ENCODE measurements around the gene CENPA. TPM values are rescaled to one million over a fixed set of nuclear protein-coding genes. Genes with fewer than 3 reads are reported as not detected.

The CENPA gene
- total and polyA plus RNA-seq, 12 donors, result 0.20 to 4.5 (median 0.83) TPM; not detected in 4

DNA sequence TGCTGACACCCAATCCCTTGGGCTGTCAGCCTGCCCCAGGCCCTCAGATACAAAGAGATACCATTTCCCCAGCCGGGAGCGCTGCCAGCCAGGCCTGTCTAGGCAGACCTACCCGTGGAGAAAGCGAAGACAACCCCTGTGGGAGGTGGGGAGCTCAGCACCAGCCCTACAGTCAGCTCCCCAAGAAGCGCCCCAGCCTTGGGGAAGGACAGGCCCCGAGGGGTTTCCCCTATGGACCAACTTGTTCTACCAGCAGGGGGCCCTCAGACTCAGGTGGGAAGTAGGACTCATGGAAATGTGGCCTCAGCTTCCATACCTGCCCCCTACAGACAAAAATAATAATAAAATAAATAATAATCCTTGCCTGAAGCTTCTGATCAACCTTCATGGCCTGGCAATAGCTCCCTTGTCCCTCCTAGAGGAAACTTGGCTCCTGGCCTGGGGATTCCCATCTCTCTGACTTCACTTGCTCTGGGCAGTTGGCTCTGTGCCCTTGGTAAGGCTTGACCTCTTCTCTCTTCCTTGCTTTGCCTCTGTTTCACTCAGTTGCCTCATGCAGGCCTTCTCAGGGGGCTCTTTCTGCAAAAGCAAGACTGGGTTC is 14.8 kb upstream of the CENPA start:
- peak; percentile 89 to 98 (median 96) for DNase-seq
- Histone ChIP-seq H3K27ac (peak overlapping the region; percentile 10 to 84 (median 73)), H3K4me3 (no peak overlapping the region), H3K4me1 (replicated peaks in 1 of 2) (peaks cover 37 to 71% of the 10 kb centered on the region in 2 donors), H3K27me3 (no peaks in the 10 kb centered on the region), H3K36me3 (replicated peaks in 1 of 2) (peaks cover 0 to 25% of the 10 kb centered on the region in 2 donors), H3K9me3 (replicated peaks in 1 of 3) (no peaks in the 10 kb centered on the region)
- TF ChIP-seq, protein P1, sequence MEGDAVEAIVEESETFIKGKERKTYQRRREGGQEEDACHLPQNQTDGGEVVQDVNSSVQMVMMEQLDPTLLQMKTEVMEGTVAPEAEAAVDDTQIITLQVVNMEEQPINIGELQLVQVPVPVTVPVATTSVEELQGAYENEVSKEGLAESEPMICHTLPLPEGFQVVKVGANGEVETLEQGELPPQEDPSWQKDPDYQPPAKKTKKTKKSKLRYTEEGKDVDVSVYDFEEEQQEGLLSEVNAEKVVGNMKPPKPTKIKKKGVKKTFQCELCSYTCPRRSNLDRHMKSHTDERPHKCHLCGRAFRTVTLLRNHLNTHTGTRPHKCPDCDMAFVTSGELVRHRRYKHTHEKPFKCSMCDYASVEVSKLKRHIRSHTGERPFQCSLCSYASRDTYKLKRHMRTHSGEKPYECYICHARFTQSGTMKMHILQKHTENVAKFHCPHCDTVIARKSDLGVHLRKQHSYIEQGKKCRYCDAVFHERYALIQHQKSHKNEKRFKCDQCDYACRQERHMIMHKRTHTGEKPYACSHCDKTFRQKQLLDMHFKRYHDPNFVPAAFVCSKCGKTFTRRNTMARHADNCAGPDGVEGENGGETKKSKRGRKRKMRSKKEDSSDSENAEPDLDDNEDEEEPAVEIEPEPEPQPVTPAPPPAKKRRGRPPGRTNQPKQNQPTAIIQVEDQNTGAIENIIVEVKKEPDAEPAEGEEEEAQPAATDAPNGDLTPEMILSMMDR (IDR thresholded peaks at IDR 0.05), result peak in 4 of 6 experiments; percentile 10 to 33 (median 20)
- TF ChIP-seq POLR2A (IDR thresholded peaks at IDR 0.05), result no peak
- 71 to 80% (median 76%) methylated on average over 3 to 6 of the region's 6 CpGs for WGBS, 4 donors
- intact Hi-C loops (cut with DNase I), result no loop called here

DNA sequence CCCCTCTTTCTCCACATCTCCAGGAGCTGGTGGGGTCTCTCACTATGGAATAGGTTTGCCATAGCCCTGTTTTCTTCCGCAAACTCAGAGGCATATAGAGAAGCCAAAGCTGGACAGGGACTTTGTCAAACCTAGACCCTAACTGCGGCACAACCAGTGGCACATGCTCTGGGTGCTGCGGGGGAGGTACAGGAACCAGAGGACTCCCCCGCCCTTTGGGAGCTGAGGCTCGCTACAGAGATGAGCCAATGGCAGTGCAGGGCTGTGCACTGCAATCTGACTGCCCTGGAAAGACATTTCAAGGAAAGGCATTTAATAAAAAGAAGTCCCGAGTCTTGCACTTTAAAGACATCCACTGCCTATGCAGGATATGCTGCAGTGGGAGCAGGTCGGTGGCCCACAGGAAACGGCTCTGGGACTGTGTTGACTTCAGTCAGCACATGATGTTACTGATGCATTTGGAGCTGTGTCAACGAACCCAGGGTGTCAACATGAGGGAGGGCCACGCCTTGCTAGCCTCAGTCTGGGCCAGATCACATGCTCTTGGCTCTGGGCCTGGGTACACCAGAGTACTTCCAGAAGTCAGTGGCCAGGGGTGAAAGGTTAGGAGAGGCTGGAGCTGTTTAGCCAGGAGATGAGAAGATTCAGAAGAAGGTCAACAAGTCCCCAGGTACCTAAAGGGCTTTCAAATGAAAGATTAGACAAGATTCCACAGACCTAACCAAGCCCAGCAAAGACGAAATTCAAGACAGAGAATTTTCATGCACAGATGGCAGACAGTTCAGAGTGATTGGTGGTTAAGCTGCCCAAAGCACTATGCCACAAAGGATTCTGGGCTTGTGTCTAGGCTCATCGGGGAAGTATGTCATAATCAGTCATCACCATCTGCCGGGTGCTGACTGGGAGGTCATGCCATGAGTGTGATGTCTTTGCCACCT is 13.5 kb upstream of the CENPA start:
- Histone ChIP-seq H3K4me3 (no peak overlapping the region), H3K36me3 (replicated peaks in 1 of 2) (peaks cover 0 to 37% of the 10 kb centered on the region in 2 donors), H3K27me3 (no peaks in the 10 kb centered on the region), H3K27ac (peak overlapping the region; percentile 52 to 84 (median 73)), H3K4me1 (replicated peaks in 1 of 2) (peaks cover 37 to 60% of the 10 kb centered on the region in 2 donors), H3K9me3 (replicated peaks in 1 of 3) (no peaks in the 10 kb centered on the region)
- 26 to 44% (median 39%) methylated on average over 11 to 13 of the region's 13 CpGs for WGBS, 4 donors
- TF ChIP-seq POLR2A (IDR thresholded peaks at IDR 0.05), result peak in 1 of 2 donors; percentile 62
- TF ChIP-seq, protein P1 (IDR thresholded peaks at IDR 0.05), result no peak
- intact Hi-C loops (cut with DNase I), result no loop called here
- peak; percentile 83 to 98 (median 95) for DNase-seq

DNA sequence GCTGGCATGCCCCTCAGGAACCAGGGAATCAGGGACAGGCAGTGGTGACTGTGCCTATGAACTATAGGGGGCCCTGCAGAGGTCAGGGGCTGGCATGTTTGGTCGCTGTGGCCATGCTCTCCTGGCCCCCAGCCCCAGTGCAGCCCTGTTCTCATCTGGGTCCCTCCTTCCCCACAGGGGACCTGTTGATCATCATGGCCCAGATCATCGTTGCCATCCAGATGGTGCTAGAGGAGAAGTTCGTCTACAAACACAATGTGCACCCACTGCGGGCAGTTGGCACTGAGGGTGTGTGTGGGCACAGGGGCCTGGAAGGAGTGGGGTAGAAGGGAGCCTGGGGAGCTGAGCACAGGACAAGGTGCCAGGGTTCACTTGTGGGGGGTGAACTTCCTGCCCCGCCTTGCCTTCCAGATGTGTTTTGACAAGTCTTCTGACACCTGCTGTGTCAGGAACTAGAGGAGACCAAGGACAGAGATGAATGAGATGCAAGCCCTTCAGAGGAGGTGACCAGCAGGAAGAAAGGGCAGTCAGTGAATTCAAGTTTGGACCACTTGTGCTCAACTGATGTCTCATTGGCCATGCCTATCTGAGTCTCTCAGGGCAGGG is 9.6 kb upstream of the CENPA start:
- 94 to 100% (median 95%) methylated on average over 2 to 5 of the region's 5 CpGs for WGBS, 4 donors
- peaks cover 17 to 23% of the 10 kb centered on the region in 2 donors for H3K4me1 ChIP-seq (replicated peaks in 1 of 2)
- no peak overlapping the region for H3K27ac ChIP-seq
- no peak overlapping the region for H3K4me3 ChIP-seq
- peak in 1 of 7 donors; percentile 10 for DNase-seq
- peaks cover 0 to 71% of the 10 kb centered on the region in 2 donors for H3K36me3 ChIP-seq (replicated peaks in 1 of 2)
- H3K9me3 ChIP-seq (replicated peaks in 1 of 3), result no peaks in the 10 kb centered on the region
- TF ChIP-seq, protein P1 (IDR thresholded peaks at IDR 0.05), result no peak
- no peak for TF ChIP-seq POLR2A (IDR thresholded peaks at IDR 0.05)
- no peaks in the 10 kb centered on the region for H3K27me3 ChIP-seq
- intact Hi-C loops (cut with DNase I), result no loop called here

GRCh38 chr2:26778098-26778497 is 7.8 kb upstream of the CENPA start:
- intact Hi-C loops (cut with DNase I), result no loop called here

More at GRCh38 chr2:26778098-26778497, 7.8 kb upstream of the CENPA start:
- no peak for TF ChIP-seq POLR2A (IDR thresholded peaks at IDR 0.05)
- TF ChIP-seq, protein P1 (IDR thresholded peaks at IDR 0.05), result no peak
- Histone ChIP-seq H3K27me3 (no peaks in the 10 kb centered on the region), H3K9me3 (replicated peaks in 1 of 3) (no peaks in the 10 kb centered on the region), H3K4me3 (no peak overlapping the region), H3K36me3 (replicated peaks in 1 of 2) (peaks cover 0 to 71% of the 10 kb centered on the region in 2 donors), H3K27ac (peak overlapping the region in 1 of 5 donors; percentile 17), H3K4me1 (replicated peaks in 1 of 2) (peaks cover under 1 to 5% of the 10 kb centered on the region in 2 donors)
- 94 to 100% (median 98%) methylated on average over 10 to 18 of the region's 18 CpGs for WGBS, 4 donors
- peak in 1 of 7 donors; percentile 12 for DNase-seq
